Inflammatory macrophage treated with lipopolysaccharide for 1 hour (primary cell): Measurements from ENCODE around the gene TMX2.

Experiments used
- DNase-seq, 2 donors: peaks; one replicate each; pipeline ENCODE4 v3.0.0-alpha.2; 2020 to 2022

TMX2 gene

DNA sequence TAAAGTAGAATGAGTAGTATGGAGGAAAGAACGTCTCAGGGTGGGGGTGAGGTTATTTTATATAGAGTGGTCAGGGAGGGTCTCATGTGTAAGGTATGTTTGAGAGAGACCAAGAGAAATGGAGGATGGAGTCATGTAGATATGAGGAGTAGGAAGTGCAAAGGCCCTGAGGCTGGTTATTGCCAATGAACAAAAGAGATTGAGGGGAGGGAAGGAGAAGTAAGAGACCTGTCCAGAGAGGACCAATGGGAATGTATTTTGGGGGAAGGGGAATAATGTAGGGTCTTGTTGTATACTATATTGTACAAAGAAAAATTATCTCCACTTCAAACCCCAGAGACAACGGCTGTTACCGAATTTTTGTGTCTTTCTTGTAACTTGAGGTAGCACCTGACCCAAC lies 59.0 kb downstream of the TMX2 start:
- DNase-seq, result no peak

DNA sequence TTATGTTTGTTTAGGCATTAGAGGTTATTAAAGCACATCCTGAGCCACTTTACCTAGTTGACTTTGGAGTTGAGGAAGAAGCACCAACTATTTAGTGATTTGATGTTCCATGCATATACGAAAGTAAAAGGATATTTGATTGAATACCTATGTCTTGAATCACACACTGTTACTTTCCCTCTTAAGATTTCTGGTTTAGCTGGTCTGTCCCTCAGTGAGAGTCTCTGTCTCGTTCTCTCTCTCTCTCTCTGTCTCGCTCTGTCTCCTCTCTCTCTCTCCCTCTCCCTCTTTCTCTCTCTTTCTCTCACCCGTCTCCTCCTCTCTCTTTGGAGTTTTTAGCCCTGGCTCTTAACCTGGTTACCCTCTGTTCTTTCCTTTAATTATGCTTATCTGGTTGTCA lies 60.2 kb downstream of the TMX2 start:
- DNase-seq, result no peak

DNA sequence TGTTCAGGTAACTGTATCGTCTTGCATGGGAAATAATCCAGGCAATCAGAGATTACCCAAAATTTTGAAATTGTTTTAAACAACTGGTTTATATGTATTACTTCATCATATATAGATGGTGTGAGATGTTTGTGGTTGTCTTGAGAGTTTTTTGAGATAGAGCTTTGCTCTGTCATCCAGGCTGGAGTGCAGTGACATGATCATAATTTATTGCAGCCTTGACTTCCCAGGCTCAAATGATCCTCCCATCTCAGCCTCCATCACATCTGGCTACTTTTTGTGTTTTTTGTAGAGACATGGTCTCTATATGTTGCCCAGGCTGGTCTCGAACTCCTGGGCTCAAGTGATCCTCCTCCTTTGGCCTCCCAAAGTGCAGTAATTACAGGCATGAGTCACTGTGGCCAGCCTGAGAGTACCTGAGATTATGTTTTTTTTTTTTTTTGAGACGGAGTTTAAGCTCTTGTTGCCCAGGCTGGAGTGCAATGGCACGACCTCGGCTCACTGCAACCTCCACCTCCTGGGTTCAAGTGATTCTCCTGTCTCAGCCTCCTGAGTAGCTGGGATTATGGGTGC lies 60.7 kb downstream of the TMX2 start:
- DNase-seq, result no peak

DNA sequence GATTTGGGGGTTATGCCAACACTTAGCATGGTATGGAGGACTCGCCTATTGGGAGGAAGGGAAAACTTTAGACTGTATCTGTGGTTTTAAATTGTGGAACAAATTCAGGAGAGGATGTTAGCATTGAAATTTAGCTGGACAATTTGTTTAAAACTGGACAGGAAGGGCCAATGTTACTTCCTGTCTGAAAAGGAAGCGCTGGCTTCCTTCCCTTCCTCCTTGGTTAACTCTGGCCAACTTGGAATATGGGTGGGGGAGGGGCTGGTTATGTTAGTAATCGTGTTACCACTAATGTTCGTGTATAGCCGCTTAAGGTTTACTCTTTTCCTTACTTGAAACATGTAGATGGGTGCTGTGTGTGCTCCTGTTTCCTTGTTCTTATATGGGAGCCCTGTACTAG lies 63.1 kb downstream of the TMX2 start:
- no peak for DNase-seq

DNA sequence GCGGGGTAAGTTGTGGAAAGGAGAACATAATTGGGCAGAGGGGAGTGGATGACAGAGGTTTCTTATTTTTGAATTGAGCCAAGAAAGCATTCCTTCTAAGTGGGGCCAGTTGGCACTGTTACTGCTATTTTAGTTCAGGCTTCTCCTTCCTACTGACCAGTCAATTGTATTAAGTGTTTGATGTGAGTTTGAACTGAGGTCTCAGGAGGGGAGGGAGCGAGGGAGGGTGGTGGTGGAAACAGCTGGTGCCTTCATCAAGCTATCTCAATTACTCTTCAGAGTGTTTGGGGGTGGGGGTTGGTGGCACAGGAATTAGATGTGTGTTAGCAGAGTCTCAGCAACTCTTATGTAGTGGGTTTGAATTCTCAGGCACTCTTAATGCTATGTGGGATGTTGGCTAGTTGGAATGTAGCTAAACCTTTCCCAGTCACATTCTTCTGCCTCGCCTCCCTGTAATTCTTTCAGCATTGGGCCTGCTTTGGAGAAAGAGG lies 63.7 kb downstream of the TMX2 start:
- no peak for DNase-seq

DNA sequence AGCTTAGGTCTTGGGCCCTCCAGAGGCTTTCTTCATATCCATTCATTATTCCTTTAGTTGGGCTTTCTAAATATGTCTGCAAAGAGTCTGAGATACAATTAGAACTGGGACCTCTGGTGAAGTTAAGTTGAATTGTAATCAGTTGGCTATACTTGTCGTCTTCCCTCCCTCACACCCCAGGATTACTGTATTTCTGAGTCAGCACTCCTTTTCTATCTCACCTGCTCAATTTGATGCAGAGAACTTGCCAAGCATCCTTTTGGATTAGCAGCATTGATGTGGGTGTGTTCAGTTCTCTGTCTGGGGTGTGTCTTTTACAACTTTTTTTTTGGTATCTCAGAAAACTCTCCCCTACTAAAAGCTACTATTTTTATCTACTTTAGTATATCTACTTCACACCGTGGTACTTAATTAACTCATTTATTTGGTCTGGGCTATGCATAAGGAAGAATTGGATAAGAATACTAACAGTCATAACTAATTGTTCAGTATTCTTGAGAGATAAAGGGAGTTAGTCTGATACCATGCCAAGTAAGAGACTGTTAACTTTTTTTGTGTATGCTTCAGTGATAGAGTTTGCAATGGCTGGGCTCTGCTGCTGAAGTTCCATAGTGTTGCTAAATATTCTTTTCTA lies 64.3 kb downstream of the TMX2 start:
- no peak for DNase-seq

DNA sequence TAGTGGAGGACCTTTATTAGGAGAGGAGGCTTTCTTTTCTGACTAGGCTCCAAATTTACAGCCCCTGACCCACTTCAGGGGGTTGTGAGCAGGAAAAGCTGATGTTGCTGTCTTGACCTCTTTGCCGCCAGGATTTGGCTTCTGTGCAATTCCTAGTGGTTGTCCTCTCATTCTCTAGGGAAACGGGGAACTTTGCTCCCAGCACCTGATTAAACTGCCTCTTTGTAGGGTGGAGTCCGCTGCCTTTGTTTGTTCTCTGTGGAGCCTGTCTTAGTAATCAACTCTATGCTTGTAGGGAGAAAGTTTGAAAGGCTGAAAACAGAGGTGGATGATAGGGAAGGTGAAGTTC lies 65.5 kb downstream of the TMX2 start:
- no peak for DNase-seq

DNA sequence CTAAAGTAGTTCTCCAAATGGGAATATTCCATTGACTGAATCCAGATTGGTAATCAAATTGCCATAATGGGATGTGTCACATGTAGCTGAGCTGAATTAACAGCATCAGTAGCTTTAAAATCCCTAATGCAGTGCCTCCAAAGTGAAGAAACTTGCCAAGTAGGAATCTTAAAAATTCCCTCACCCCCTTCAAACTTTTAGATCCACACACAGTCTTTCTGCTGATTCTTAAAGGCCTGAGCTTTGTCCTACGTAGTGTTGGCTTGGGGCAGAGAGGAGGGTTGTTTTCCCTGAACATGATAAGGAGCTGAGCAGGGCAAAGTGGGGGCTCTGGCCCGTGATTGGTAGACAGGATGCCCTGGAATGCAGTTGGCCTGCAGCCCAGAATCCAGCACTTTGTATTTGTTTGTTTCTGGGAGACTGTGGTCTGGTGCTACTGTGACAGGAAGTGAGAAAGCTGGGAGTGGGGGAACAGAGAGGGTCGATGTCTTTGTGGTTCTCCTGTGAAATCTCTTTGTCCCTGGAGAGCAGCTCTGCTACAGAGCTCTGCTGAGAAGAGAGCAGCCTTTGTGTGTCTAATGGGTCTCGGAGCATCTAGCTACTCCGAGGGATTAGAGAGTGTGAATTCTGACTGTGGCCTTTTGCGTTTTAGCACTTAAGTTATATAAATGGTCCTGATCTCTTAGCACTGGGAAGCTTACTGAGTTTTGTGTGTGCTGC lies 66.1 kb downstream of the TMX2 start:
- DNase-seq, result no peak

DNA sequence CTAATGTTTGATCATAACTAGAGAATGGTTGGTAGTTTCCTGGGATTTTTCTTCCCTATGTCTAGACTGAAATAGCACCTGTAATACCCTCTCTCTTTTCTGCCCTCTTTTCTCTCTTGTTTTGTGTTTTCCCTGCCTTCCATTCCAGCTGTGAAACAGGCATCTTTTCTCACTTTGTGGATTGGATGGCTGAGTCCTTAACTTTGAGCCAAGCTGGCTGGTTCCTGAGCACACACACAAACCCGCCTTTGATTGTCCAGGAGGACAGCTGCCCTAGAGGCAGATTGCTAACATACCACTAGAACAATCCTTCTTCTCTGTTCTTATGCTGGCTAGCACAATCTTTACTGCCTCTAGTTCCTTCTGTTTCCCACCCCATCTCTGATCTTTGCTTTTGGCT lies 66.9 kb downstream of the TMX2 start:
- no peak for DNase-seq

DNA sequence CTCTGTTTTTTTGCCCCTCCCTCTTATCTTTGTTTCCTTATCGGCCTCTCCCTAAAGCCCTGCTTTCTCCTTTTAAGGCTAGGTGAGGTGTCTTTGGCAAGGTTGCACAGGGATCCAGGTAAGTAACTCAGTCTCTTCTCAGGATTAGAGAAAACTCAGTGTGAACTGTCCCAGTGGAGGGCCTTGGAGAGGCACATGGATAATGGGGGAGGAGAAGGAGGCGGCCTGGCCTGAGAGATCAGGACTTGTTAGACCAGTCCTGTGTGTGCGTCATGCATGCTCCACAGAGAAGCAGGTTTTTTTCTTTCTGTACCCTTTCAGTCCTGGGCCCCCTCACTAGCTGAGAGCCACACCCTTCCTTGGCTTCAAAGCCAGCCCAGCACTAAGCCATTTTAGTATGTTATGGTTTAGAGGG lies 69.1 kb downstream of the TMX2 start:
- DNase-seq, result no peak

DNA sequence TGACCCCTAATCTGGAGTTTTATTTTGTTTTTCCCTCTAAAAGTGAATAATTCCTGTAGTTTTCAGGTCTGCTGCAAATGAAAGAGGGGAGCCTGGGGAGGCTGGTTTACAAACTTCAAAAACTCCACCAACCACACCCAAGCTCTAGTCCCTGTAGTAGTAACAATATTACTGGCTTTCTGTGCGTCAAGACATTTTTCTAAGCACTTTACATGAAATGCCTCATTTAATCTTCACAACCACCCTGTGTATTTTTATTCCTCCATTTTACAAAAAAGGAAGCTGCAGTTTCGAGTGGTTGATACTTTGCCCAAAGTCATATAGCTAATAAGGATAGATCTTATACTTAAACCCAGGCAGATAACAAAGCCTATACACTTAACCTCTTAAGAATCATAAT lies 72.7 kb downstream of the TMX2 start:
- DNase-seq, result peak in 1 of 2 donors; percentile 28

DNA sequence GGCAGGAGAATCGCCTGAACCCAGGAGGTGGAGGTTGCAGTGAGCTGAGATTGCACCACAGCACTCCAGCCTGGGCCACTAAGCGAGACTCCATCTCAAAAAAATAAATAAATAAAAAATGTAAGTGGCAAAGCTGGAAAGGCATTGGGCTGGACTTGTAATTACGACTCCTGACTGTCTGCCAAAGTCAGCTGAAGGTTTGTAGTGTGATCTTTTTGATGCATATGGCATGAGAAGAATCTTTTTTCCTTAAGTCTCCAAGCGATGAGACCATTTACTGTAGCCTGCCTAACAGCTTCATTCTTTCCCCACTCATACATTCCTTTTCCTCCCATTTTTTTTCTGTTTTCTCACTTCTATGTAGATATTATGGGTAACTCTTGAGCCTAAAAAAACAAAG lies 74.0 kb downstream of the TMX2 start:
- no peak for DNase-seq

DNA sequence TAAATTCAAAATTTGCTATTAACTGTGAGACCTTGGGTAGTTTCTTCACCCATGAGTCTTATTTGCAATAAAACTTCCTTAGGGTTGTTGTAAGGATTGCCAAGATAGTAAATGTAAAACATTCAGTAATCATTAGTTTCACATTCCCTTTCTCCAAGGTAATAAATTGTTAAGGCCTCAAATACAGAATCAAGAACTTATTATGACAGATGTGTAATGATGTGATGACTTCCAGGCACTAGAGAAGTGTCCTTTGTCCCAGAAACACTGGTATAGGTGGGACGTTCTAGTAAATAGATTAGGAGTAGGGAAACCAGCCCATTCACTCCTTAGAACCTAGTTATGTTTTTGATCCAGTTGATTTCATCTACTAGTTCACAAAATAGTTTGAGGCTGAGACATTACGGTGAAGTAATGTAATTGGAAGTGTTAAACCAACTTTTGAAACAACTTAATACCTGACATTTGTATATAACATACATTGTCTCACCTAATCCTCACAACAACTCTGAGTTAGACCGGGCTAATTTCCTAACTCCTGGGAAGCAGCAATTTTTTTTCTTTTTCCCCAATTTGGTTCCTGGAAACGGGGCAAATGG lies 74.7 kb downstream of the TMX2 start:
- no peak for DNase-seq

DNA sequence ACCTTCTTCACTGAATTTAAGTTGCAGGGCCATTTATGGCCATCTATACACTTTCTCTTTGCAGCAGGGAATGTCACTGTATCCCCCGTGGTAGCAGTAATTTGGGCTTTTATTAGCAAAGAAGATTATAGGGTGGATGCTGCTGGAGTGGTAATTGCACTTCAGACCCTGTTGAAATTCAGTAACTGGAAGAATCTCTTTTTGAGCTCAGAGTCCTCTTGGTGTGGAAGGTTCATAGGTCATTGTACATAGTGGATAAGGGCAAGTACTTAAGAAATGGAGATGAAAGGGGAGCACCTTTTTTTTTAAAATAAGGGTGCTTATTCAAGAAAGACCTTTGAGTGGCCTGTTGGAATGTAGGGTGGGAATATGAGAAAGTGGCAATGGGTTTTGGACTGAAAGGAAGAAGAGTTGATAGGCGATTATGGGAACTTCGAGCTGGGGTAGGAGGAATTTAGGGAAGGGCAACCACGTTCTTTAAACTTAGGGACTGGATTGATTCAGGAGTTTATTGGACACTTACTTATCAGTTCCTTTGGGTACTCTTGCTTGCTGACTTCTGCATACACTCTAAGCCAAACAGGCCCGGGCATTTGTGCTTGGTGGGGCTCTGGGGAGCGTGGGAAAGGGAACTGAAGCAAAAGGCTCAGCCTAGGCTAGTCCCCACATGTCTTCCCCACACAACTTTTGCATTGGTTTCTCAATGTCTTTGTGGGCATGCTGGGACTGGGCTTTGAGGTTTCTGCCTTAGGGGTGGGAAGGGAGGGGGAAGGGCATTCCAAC lies 75.7 kb downstream of the TMX2 start:
- DNase-seq, result peak; percentile 74 to 86

DNA sequence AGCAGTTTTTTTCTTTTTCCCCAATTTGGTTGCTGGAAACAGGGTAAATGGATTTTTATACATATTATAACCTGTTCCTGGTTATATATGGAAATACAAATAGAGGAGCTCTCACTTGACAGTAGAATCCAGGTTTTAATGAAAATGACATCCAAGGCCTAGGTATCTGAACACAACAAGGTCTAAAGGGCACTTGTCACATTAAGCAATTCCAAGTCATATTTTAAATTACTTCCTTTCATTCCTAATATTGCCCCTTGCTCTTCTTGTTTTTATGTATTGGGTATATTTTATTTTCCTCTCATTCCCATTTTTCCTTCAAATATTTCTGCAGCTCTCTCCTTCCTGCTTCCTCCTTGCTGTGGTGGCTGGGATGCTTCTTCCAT lies 76.3 kb downstream of the TMX2 start:
- DNase-seq, result no peak
